ENCODE results near the gene HS3ST3A1.

HS3ST3A1 gene

GRCh38 chr17:13485327-13485726 lies 116.4 kb downstream of the HS3ST3A1 start:
- DNase-seq, result no peak

- DNase-seq, result no peak
Measured at GRCh38 chr17:13484020-13484419, 117.7 kb downstream of the HS3ST3A1 start.

- DNase-seq, result no peak
Measured at GRCh38 chr17:13480877-13481276, 120.9 kb downstream of the HS3ST3A1 start.

DNA sequence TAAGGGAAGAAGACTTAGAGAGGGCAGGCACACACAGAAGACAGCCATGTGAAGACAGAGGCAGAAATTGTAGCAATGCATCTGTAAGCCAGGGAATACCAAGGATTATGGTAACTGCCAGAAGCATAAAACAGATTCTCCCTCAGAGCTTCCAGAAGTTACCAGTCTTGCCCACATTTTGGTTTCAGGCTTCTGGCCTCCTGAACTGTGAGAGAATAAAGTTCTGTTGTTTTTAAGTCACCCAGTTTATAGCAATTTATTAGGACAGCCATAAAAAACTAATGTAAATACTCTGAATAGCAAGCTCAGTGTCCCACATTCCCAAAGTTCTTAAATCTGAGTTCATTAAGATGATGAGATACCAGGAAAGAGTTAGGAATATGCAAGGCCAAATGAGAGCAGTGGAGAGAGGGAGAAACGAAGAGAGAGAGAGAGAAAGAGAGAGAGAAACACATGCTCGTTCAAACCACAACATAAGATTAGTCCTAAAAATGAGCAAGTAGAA lies 123.4 kb downstream of the HS3ST3A1 start:
- DNase-seq, result no peak

GRCh38 chr17:13477180-13477611 lies 124.5 kb downstream of the HS3ST3A1 start:
- DNase-seq, result no peak

GRCh38 chr17:13476720-13477119 lies 125.0 kb downstream of the HS3ST3A1 start:
- no peak for DNase-seq

DNA sequence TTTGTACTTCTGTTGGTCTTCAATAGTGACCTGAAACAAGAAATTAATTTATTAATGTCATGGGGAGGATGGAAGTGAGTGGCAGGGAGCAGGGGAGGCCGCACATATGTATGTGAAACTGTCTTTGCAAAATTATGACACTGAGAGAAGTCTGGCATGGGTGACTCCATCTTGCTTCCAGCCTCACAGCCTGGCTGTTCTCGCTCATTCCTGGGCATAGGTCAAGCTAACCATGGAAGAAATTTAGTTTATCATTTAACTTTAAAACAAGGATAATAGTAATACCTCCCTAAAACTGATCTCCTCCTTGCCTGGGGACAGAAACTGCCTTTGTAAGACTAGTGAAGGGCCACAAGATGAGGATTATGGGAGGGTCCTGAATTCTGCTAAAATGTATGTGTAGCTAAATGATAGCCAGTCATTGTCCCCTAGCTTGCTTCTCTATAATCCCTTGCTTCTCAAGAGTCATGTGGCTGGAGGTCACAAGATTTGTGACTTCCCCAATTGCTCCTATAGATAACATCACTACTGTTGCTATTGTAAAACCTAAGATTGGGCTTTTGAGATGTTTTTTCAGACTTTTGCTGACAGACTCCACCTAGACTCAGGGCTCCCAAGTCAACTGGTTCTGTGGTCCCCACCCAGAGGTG lies 126.0 kb downstream of the HS3ST3A1 start:
- DNase-seq, result no peak

DNA sequence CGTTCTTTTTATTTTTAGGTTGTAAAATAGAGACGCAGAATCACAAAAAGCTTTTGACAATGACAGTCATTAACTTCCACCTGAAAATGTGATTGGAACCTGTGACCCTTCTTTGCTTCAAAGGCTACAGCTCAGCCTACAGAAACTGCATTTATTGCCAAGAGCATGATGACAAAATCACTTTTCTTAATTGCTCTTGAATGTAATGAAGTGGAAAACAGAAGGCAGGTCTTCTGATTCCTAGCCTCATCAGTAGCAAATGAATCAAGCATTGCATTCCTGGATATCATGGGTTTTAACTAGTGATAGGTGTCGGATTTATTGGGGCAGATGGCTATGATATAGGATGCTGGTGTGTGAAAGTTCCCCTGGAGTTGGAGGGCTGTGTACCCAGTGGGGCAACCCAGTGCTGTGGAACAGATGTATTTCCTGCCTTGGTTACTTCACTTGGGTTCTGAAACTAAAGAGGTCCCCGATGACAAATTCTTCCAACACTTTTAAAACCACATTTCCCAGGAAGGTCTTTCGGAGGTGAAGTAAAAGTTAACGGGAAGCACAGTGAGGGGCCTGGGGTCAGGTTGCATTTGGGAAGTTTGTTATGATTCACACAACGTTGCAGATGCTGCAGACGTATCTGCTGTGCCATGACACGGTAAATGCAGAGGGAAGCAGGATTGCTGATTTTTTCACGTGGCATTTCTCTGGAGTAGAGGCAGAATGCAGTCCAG lies 127.5 kb downstream of the HS3ST3A1 start:
- DNase-seq, result no peak

- no peak for DNase-seq
Measured at GRCh38 chr17:13465678-13466077, 136.1 kb downstream of the HS3ST3A1 start.

DNA sequence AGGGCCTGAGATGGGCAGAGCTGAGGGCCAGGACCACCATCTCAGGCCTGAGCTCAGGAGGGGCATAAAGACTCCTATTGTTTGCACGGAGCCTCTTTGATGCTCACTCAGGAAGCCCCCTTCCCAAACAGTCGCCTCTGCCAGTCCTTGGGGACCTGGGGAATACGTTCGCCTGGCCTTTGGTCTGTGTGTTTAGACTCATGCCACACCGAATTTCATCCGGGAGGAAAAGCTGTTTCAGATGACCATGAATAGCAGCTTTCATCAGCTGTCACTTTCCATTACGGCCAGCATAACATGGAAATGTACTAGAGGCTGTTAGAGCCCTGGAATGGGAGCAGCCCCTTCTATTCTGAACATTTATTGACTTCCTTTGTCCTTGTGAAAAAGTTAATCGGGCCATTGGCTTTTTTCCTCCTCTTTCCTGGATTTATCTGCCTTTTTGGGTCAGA lies 139.0 kb downstream of the HS3ST3A1 start:
- no peak for DNase-seq

DNA sequence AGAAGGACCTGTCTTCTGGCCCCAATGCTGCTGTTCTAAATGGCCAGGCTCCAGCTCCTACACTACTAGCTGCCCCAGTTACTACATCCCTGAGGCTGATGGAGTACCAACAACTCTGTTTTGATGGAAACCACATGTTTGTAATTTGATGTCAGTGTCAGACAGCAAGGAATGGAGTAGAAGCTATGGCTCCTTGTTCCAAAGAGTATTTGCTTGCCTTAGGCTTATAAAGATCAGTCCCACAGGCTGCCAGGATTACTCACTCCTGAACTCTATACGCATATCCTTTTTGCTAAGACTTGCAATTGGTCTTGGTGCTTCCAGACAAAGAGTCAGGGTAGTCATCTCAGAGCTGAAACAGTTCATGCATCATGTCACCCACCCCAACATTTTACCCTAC lies 139.6 kb downstream of the HS3ST3A1 start:
- no peak for DNase-seq

GRCh38 chr17:13460261-13461000 lies 141.3 kb downstream of the HS3ST3A1 start:
- no peak for DNase-seq

GRCh38 chr17:13457783-13458182 lies 143.9 kb downstream of the HS3ST3A1 start:
- DNase-seq, result no peak

Measured in activated naive CD4-positive, alpha-beta T cell treated with Interleukin-2 at 50 U/mL for 16 hours (primary cell).